HT1080 (cell line): ENCODE results near the gene BORCS8. TPM values are rescaled to one million over a fixed set of nuclear protein-coding genes. Genes with fewer than 3 reads are reported as not detected.
"Not testable (repeated sequence)": the region's sequence is repeated elsewhere in the genome, so short reads cannot be mapped to it uniquely, and the experiment has no call there.

Experiments used
- DNase-seq: peaks from one replicate; pipeline ENCODE4 v3.0.0-alpha.2; 2015; ENCODE audit warnings: low read depth
- polyA plus RNA-seq, 2 experiments: library from polyadenylated mRNA; depleted of rRNA; stranded (reverse); fragments of >200 nt; gene quantifications; 2 replicates each; pipeline ENCODE4 v1.2.3, GENCODE V29; 2015
- total RNA-seq: library from RNA; depleted of rRNA; stranded (reverse); fragments of >200 nt; shearing (Covaris generic); gene quantifications from 2 replicates; pipeline ENCODE4 v1.2.3, GENCODE V29; 2014; rRNA removed

The BORCS8 gene
- 34.6 and 44.1 TPM in 2 replicates for total RNA-seq
- polyA plus RNA-seq (2015; cell fraction: cytosol; rRNA removed): 25.8 and 31.2 TPM in 2 replicates
- 16.8 and 18.5 TPM in 2 replicates for polyA plus RNA-seq (2015; cell fraction: nucleus; rRNA removed)

DNA sequence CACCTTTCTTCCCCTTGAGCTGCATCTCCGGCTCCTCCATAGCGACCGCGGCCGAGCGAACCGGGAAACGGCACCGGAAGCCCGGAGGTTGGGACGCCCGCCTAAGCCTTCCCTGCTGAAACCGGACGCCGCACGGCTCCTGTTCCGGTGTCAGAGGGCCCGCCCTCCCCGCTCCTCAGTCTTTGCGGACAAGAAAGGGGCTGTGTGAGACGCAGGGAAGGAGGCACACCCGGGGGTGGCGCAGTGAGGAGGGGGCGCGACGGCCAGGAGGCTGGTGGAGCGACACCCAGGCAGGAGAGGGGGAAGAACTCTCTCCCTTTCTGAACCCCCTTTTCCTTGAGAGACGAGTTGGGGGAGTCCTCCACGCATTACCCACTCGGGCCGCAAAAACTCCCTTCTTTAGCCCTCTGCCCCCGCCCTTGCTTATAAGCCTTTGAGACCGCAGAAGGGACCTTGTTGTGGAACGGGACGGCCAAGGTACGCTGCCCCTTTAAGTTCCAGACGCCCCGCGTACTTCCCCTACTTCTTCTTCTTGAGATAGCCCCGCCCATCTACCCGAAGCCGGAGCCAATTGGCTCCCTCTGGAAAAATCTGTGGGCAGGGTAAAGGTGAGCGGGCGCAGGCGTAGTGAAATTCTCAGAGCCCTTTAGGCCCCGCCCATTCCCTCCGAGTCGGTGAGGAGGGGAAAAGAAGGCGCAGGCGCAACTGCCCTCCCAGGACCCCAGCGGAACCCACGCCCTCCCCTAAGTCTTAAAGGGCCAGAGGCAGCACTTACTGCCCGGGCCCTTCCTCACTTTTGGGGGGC lies at the start of gene BORCS8, which contains the start of gene RFXANK:
TSS of gene BORCS8 (minus strand) at position 75 of the 805 bp plus-strand sequence. CDS start at position 40, 35 bp downstream.
TSS of gene RFXANK (plus strand) at position 181 of the 805 bp plus-strand sequence. CDS start 1,689 bp downstream, outside the sequence.
- peak; percentile 99 for DNase-seq

DNA sequence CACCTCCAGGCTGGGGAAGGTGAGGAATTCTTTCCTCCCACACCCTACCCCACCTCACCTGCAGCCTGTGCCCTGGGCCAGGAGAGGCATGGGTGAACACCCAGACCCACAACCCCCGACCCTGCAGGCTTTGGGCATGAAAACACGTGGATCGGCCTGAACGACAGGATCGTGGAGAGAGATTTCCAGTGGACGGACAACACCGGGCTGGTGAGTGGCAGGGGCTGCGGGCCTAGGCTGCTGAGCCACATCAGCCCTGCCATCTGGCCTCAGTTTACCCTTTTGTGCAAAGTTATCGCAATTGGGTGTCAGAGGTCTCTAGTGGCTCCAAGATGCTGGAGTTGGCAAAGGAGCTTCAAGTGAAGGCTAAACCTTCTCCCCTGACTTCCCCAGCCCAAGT lies 48.5 kb upstream of the BORCS8 start:
- DNase-seq: no peak

DNA sequence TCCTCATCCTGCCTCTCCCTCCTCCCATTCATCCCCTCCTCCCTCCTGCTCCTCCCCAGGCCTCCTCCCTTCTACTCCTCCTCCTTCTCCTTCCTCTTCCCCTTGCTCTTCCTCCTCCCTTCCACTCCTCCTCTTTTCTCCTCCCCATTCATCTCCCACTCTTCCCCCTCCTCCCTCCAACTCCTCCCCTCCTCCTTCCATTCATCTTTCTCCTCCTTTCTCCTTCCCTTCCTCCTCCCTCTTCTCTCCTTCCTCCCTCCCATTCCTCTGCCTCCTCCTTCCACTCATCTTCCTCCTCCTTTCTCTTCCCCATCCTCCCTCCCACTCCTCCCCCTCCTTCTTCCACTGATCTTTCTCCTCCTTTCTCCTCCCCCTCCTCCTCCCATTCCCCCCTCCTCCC lies 47.7 kb upstream of the BORCS8 start:
- DNase-seq: no peak

DNA sequence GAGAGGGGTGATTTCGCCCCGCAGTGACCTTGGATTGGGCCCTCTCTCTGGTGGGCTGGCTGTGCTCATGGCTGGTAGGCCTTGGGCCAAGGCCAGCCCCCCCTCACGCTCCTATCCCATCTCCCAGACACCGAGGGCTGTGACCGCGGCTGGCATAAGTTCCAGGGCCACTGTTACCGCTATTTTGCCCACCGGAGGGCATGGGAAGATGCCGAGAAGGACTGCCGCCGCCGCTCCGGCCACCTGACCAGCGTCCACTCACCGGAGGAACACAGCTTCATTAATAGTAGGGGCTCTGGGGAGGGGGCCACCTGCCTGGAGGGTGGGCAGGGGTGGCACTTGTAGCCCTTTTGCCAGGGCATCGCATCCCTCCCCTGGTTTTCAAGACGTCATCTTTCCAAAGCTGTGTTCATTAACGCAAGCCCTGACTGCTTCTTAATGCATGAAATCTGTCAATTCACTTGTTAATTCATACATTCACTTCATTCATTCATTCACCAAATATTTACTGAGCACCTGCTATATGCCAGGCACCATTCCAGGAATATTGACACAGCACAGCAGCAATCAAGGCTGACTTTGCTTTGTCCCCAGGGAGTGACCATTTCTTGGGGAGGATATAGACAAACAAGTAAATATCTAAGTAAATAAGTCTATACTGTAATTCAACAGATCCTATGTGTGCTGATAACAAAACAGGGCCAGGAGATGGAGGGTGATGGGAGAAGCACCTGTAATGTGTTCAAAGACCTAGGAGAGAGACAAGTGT lies 46.4 kb upstream of the BORCS8 start:
- DNase-seq: no peak

DNA sequence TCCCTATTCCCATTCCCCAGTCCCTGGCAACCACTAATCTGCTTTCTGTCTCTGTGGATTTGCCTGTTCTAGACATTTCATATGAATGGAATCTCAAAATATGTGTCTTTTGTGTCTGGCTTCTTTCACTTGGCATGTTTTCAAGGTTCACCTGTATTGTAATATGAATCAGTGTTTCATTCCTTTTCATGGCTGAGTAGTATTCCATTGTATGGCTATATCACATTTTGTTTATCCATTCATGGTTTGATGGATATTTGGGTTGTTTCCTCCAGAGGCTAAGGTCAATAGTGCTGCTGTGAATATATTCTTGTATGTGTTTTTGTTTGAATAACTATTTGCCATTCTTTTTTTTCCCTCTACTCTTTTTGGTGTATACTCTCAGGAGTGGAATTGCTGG lies 44.2 kb upstream of the BORCS8 start:
- no peak for DNase-seq

DNA sequence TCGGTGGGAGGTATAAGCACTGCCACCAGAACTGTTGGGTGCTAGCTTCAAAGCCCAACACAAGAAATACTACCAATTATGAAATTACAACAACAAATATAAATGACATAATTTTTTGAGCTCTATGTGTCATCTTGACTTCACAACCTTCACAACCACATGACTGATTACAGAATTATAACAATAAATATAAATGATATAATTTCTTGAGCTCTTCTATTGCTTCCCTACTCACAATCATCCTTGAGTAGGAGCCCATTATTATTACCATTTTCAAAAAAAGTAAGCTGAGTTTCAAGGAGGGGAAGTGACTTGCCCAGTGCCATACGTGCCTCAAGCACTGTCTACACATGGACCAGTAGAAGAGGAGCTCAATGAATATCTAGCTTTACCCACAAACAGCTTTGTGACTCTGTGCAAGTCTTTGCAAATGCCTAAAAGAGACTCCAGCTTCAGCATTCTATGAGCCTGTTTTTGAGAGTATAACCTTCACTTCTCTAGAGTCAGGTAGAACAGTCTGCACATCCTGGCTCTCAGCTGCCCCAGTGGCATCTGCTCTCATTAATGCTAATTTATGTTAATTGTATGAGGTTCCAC lies 42.4 kb upstream of the BORCS8 start:
- no peak for DNase-seq

DNA sequence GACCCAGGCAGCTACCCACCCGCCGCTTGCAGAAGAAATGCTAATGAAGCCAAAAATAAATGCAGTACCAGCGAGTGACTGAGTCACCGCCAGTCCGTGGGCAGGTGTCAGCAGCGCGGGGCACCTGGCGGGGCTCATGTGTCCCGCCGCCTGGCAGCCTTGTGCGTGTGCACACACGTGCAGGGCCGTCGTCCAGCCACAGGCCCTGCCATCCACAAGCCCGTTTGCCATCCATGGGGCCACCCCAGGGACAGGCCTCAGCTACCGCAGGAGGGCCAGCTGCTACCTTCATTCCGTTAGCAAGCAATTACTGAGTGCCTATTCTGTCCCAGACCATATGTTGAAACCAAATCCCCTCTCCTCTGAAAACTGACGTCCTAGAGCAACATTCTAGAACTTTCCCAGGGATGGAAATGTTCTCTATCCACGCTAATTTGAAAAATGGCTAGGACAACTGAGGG lies 40.3 kb upstream of the BORCS8 start:
- DNase-seq: no peak

DNA sequence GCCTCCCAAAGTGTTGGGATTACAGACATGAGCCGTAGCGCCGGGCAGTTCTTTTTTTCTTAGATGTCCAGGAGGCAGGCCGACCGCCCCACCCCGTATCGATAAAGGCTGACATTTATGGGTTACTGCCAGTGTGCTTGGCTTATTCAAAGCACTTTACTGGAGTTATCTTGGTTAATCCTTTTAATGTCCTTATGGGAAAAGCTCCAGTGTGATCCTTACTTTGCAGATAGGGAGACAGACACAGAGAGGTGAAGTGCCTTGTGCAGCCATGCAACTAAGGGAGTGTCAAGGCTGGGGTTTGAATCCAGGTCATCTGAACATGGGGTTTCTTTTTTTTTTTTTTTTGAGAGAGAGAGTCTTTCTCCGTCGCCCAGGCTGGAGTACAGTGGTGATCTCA lies 39.0 kb upstream of the BORCS8 start:
- DNase-seq: no peak

DNA sequence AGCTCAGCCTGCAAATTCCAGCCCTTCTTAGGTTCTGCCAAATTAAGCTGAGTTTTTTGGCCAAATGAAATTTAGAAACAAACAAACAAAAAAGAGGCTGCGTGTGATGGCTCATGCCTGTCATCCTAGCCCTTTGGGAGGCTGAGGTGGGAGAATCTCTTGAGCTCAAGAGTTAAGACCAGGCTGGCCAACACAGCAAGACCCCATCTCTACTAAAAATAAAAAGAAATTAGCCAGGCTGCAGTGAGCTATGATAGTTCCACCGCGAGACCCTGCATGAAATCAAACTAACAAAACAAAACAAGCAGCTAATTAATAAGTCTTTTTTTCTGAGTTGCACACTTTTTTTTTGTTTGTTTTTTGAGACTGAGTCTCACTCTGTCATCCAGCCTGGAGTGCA lies 37.7 kb upstream of the BORCS8 start:
- DNase-seq: no peak

DNA sequence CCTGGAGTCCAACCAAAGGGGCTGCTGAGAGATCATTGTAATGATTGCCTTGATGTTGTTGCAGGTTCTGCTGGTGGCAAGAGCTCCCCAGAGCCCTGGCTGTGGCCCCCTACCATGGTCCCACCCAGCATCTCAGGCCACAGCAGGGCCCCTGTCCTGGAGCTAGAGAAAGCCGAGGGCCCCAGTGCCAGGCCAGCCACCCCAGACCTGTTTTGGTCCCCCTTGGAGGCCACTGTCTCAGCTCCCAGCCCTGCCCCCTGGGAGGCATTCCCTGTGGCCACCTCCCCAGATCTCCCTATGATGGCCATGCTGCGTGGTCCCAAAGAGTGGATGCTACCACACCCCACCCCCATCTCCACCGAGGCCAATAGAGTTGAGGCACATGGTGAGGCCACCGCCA lies 35.3 kb upstream of the BORCS8 start:
- no peak for DNase-seq

DNA sequence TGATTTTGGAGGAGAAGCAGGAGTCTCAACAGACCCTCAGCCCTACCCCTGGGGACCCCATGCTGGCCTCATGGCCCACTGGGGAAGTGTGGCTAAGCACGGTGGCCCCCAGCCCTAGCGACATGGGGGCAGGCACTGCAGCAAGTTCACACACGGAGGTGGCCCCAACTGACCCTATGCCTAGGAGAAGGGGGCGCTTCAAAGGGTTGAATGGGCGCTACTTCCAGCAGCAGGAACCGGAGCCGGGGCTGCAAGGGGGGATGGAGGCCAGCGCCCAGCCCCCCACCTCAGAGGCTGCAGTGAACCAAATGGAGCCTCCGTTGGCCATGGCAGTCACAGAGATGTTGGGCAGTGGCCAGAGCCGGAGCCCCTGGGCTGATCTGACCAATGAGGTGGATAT lies 34.7 kb upstream of the BORCS8 start:
- DNase-seq: no peak

DNA sequence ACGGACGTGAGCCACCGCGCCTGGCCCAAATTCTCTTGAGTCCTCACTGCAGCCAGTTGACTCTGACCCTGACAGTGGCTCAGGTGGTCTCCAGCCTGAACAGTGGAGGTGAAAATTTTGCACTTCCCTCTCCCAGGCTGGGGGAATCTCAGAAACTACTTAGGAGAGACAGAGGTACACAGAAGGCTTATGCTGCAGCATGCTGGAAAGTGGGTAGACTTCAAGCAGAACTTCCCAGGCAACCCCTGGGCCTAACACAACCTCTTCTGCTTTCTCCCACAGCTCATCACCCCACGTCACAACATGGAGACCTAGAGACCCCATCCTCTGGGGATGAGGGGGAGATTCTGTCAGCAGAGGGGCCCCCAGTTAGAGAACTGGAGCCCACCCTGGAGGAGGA lies 34.3 kb upstream of the BORCS8 start:
- DNase-seq: no peak

DNA sequence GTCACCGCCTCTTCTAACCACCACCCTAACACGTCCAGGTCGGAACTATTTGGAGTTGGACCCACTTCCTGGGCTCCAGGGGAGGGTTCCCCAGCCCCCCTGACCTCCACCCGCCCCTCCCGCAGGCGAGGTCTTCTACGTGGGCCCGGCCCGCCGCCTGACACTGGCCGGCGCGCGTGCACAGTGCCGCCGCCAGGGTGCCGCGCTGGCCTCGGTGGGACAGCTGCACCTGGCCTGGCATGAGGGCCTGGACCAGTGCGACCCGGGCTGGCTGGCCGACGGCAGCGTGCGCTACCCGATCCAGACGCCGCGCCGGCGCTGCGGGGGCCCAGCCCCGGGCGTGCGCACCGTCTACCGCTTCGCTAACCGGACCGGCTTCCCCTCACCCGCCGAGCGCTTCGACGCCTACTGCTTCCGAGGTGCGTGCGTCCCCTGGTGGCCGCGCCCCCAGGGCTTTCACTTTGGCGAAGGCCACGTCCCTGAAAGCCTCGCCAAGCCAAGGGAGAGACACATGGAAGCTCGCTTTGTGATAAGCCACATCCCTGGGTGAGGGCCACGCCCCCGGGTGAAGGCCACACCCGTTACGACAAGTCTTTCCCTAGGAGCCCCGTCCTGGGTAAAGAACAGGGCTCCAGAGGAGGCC lies 33.0 kb upstream of the BORCS8 start:
- peak; percentile 72 for DNase-seq

DNA sequence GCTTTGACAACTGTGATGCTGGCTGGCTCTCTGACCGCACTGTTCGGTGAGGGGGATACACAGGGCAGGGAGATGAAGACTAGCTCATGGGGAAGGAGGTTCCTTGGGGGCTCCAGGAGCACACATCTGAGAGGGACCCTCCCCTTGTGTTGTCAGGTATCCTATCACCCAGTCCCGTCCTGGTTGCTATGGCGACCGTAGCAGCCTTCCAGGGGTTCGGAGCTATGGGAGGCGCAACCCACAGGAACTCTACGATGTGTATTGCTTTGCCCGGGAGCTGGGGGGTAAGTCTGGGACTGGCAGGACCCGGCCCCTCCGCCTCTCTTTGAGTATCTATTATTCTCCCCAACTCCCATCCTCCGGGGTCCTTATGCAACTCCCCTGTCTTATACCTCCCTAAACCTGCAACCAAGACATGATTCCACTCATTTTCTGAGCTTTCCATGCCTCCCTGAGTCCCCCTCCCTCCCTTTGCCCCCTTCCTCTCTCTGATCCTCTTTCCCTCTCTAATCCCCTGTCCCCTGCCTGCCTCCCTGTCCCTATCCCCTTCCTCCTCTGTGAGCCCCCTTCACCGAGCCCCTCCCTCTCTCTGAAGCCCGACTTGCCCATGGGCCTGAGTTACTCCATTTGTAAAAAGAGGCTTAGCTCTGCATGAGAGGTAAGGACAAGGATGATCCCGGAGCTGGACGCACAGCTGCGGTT lies 32.3 kb upstream of the BORCS8 start:
- DNase-seq: no peak

DNA sequence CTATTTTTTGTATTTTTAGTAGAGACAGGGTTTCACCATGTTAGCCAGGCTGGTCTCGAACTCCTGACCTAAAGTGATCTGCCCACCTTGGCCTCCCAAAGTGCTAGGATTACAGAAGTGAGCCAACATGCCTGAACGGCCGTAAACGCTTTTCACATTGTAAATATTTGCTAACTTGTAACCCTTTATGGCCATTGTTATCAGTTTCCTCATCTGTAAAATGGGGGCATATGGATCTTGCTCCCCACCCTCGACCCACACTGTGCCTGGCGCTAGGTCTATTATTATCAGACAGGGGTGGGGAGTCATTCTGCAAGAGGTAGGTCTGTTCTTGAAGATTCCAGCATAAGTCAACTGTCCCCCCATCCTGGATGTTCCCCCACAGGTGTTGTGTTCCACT lies 31.7 kb upstream of the BORCS8 start:
- DNase-seq: no peak

DNA sequence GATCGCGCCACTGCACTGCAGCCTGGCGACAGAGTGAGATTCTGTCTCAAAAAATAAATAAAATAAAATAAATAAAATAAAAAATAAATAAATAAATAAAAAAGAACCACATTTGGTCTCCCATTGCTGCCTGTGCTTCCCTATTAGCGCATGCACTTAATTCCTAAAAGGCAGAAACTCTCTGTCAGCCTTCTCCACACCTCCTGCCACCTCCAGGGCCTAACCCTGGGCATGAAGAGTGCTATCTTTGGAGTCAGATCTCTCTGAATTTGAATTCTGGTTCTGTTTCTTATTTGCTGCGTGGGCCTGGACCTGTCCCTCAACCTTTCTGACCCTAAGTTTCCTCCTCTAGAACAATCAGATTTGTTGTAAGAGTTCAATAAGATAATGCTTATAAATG lies 31.1 kb upstream of the BORCS8 start:
- no peak for DNase-seq

DNA sequence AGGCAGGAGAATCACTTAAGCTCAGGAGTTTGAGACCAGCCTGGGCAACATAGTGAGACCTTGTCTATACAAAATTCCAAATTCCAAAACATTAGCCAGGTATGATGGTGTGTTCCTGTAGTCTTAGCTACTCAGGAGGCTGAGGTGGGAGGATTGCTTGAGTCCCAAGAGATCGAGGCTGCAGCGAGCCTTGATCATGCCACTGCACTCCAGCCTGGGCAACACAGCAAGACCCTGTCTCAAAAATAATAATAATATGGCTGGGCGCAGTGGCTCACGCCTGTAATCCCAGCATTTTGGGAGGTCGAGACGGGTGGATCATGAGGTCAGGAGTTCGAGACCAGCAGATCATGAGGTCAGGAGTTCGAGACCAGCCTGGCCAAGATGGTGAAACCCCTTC lies 29.0 kb upstream of the BORCS8 start:
- not testable (repeated sequence) for DNase-seq

DNA sequence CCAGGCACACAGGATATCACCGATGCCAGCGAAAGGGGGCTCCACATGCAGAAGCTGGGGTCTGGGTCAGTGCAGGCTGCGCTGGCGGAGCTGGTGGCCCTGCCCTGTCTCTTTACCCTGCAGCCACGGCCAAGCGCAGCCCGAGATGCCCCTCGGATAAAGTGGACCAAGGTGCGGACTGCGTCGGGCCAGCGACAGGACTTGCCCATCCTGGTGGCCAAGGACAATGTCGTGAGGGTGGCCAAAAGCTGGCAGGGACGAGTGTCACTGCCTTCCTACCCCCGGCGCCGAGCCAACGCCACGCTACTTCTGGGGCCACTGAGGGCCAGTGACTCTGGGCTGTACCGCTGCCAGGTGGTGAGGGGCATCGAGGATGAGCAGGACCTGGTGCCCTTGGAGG lies 27.0 kb upstream of the BORCS8 start:
- no peak for DNase-seq

DNA sequence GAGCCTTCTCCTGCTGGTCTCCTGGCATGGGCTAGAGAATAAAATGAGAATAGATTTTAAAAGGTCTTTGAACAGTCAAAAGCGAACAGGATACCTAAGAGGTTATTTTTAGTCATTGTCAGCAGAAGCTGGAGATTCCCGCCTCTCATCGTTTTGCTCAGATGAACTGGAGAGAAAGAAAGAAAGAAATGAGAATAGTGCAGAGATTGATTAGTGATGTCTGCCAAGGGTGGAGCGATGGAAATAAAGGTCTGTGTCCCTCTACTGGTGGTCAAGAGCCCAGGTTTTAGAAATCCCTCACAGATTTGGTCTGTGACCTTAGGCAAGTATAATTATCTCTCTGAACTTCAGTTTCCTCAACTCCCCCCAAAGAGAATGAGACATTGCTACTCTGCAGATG lies 25.1 kb upstream of the BORCS8 start:
- peak; percentile 67 for DNase-seq

DNA sequence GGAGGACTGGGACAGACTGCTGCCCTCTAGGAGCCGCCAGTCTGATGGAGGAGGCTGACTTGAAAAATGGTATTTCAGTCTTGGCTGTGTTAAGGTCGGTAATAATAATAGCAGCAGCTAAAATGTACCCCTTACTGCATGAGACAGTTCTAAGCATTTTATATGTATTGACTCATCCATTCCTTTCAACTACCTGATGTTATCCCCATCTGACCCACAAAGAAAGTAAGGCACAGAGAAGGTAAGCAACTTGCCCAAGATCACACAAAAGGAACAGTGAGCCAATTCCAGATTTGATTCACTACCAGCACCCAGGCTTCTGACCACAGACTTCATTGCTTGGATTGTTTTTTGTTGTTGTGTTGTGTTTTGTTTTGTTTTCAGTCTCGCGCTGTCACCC lies 23.8 kb upstream of the BORCS8 start:
- DNase-seq: no peak

DNA sequence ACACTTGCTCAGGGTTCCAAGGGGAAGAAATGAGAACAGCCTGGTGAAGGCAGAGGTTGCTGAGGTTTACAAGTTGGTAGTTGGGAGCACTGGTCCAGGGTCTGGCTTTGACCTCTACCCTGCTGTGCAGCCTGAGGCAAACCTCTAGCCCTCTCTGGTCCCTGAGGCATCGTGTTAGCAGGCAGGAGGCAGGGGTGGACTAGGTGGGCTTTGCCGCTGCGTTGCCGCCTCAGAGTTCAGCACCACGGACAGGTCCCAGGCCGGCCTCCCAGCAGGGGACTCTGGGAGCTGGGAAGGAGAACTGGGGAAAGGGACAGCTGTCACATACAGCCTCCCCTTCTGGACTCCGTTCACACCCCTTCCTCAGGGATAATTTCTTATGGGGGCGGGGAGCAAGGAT lies 22.9 kb upstream of the BORCS8 start:
- peak; percentile 42 for DNase-seq
